Measurements from ENCODE around the gene AATK.
A peak's percentile ranks its signal among the peaks of the same experiment; 100 is the strongest.

Gene AATK

DNA sequence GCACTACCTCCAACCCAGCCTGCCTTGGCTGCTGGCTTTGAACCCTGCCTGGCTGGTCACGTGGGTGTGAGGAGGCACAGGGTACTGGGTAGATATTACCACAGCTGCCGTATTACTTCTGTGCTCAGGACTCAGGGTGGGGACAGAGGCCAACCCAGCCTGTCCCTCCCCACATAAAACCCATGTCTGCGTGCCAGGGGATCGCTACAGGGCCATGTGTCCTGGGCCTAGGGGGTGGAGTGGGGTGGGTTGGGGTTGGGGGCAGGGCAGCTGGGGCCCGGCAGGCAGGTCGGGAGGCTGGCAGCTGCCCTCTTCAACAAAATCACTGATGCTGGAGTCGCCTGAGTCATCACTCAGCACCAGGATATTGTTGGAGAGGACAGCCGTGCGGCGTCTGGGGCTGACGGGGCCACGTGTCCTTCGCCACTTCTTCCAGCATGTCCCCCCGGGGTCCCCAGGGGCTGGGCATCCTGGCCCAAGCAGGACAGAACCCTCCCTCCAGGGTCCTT is 40.4 kb downstream of the AATK start:
- no peak for DNase-seq

- no peak for DNase-seq
Measured at GRCh38 chr17:81124377-81124776, 41.6 kb downstream of the AATK start.

DNA sequence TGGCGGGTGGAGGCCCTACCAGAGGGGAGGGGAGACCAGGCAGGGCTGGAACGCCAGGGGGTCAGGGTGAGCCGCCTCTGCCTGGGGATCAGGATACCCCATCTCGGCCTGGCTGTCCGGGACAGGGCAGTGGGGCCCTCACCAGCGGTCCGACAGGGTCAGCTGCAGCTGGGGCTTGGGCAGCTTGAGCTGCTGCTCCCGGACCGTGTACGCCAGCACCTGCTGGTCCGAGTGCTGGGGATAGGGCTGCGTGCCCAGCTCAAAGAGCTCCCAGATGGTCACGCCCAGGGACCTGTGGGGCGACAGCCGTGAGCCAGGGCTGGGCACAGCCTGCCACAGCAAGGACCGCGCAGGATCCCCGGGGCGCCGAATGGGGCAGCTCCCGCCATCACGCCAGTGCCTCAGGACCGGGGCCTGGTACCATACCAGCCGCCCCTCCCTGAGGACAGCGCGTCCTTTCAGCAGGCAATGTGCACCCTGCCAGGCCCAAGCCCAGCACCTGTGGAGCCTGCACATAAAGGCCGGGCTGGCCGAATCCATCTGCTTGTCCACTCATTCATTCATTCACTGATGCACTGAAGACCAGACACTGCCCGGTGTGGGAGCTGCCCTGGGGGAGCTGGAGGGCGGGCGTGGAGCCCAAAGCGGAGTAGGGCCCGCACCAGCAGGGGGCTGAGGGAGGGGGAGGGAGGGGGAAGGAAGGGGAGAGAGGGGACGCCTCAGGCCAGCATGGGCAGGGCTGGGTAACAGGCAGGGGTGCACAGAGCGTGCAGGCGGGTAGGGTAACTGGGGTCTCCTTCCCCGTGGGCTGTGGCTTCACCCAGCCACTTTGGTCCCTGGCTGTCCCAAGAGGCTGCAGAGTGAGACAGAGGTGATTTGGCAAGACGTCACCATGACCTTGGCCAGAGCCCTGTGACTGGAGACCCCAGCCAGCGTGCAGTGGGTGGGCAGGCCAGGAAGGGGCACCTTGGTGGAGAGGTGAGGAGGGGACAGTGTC is 42.7 kb downstream of the AATK start:
- no peak for DNase-seq

- DNase-seq = no peak
Measured at GRCh38 chr17:81121841-81122733, 43.9 kb downstream of the AATK start.

DNA sequence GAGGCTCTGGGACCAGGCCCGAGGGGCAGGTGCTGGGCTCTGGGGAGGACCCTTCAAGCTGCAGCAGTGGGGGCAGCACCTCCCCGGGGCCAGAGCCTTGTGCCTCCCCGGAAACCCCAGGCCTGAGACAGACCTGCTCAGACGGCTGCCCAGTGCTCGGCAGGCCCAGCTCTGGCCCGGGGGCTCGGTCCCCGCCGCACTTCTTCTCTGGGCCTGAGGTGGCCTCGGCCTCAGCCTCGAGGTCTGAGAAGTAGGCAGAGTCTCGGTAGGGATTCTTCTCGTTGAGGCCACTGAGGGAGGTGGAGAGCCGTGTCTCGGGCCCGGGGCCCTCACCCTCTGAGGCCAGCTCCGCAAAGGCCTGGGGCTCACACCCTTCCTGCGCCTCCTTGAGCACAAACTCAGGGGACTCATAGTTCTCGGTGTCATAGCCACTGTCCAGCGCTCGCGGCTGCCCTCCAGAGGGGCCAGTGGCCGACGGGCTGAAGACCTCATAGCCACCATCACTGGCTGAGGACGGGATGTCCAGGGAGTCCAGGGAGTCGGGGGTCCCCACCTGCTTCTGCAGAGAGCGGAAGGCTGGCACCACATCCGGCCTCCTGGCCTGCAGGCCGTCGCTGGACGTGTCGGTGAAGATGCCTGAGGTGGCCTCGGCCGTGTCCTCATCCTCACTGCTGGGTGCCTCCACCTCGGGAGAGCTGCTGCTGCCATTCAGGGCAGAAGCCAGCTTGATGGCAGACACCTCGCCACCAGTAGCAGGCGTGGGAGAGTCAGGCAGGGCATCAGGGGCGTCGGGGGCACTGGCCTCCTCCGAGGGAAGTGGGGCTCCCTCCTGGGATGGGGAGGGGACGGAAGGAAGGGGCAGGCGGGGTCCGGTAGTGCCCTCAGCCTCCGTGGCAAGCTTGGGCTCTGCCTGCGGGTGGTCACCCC is 45.1 kb downstream of the AATK start:
- DNase-seq = no peak

GRCh38 chr17:81120149-81120484 is 45.9 kb downstream of the AATK start:
- DNase-seq = no peak

DNA sequence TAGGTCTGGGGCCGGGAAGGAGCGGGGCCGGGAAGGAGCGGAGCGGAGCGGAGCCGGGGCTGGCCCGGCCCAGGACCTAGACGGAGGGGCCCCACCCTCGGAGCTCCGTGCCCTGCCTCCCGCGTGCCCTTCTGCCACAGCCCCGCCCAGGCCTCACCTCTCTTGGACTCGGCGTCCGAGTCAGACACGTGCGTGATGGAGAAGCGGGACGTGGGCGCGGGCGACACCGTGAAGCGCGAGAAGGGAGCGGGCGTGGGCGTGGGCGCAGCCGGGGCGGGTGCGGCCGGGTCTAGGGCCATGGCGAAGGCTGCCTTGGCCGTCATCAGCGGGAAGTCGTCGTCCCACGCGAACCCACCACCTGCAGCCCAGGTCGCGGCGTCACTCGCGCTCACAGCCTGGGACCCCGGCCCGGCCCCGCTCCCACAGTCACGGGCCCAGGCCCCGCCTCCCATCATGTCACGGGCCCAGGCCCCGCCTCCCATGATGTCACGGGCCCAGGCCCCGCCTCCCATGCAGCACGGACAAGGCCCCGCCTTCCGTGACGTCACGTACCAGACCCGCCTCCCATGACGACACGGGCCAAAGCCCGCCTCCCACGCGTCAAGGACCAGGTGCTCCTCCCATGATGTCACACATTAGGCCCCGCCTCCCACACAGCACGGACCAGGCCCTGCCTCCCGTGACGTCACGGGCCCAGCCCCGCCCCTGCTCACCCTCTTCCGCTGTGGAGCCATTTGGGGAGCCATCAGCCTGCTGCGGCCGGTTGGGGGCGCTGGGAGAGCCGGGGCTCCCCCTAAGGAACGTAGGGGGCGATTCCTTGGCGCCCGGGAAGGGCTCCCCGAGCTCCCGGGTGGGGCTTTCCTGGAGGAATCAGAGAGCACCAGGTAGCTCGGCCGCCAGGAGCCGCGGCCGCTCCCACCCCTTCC is 46.5 kb downstream of the AATK start:
- peak; percentile 66 for DNase-seq

DNA sequence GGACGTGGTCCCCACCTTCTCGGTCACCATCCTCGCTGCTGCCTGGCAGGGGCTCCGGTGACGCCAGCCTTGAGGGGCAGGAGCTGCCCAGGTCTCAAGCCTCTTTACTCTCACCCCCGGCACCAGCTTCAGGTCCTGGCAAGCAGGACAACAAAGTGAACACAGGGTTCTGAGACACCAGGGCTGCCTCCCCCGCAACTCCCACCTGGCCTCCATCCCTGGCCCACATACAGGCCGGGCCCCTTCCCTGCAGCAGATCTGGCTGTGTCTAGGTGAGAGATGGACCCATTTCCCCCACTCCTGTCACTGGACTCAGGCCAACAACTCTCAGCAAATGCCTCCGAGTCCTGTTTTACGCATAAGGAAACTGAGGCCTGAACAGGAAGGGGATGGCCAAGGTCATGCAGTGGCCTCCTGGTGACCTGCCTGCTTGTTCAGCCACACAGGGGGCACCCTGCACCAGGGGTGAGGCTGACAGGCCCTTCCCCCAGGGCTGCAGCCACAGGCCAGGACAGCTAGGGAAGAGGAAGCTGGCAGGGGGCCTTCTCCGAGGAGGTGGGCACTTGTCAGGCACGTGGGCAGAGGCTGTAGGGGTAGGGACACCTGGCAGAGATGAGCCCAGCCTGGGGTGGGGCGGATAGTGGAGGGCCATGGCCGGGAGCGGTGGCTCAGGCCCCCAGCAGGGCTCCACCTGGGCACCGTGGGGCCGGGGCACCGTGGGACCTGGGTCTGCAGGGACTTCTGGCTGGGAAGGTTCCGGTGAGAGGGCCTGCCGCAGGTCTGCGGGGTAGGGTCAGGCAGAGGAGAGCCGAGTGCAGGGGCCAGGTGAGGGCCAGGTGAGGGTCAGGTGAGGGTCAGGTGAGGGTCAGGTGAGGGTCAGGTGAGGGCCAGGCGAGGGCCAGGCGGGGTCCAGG is 47.5 kb downstream of the AATK start:
- DNase-seq = no peak

GRCh38 chr17:81117672-81118198 is 48.3 kb downstream of the AATK start:
- DNase-seq = no peak

- DNase-seq = no peak
Measured at GRCh38 chr17:81116704-81117103, 49.3 kb downstream of the AATK start.

GRCh38 chr17:81115749-81116464 is 50.1 kb downstream of the AATK start:
- no peak for DNase-seq

DNA sequence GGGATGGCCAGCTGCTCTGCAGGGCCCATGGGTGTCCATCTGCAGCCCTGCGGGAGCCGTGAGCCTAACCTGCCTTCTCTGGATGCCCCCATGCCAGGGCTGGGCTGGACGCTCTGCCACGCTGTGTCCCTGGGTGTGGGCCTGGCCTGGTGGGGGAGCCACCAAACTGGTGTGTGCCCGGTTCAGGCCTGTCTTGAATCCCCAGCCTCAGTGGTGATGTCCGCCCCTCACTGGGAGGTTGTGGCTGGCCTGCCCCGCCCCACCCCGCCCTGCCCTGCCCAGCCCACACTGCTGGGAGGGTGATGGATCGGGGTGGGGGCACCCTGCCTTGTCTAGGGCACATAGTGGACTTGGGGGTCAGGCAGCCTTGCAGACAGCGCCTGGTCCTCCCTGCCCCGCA is 50.8 kb downstream of the AATK start:
- no peak for DNase-seq

- DNase-seq = no peak
Measured at GRCh38 chr17:81114351-81115093, 51.5 kb downstream of the AATK start.

DNA sequence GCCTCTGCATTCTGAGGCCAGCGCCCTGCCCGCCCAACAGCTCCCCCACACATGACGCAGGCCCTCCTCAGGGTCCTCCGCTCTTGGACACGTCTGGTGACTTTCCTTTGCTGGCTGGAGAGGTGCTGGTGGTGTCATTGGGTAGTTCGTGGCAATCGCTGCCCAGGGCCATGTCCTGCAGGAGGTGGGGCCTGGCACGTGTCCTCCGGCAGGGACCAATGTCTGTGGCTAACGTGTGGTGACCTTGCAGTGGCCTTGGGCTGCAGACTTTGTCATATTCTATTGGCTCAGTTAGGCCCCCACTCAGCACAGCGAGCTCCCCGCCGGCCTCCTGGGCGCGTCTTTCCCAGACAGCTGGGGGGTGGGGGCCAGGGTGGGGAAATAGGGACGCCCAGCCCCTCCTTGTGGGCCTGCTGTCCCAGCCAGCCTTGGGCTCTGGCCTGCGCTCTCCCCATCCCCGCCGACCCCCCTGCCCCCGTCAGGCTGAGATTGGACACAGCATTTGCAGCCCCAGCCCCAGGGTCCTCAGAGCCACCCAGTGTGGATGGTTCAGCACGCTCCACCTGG is 52.8 kb downstream of the AATK start:
- no peak for DNase-seq

DNA sequence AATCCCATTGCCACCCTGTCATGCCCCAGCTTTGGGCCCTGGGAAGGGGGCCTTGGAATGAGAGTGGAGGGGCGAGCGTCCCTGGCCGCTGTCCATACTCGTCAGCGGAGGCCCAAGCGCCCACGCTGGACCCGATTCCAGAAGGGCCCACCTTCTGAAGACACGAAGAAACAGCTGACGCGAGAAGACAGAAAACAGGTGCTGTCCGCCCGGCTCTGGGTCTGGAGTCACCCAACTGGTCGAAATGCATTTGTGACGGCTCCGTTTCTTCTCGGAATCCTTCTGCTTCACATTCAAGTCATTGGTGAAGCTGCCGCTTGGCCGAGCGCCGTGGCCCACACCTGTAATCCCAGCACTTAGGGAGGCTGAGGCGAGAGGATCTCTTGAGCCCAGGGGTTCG is 53.6 kb downstream of the AATK start:
- no peak for DNase-seq

GRCh38 chr17:81111066-81111465 is 55.0 kb downstream of the AATK start:
- no peak for DNase-seq

GRCh38 chr17:81110488-81111040 is 55.5 kb downstream of the AATK start:
- no peak for DNase-seq

- DNase-seq = no peak
Measured at GRCh38 chr17:81109957-81110356, 56.1 kb downstream of the AATK start.
